Adrenal gland (tissue), 5 donors: Measurements from ENCODE around the gene CD2AP.

Source experiments
- POLR2A ChIP-seq, 2 donors: fragments of 450-650 bp; IDR thresholded peaks; one replicate each; pipeline ENCODE4 v1.6.1; 2017; ENCODE audit warnings: antibody characterized with exemption in 2 of 2, mild to moderate bottlenecking in 2 of 2, moderate library complexity in 1 of 2
- TF ChIP-seq, protein P1 (sequence below), 6 experiments: fragments of 450-650 bp in 4 of 6; fragments of 200-600 bp in 2 of 6; sonication (generic) in 1 of 6; IDR thresholded peaks; 1 replicate in 5 of 6; 2 replicates in 1 of 6; pipeline versions ENCODE4 v1.5.1 to v1.8.0; 2016 to 2021; ENCODE audit warnings: antibody characterized with exemption in 6 of 6, mild to moderate bottlenecking in 2 of 6, moderate library complexity in 1 of 6
- donor health status: DM: no; HTN: no; CAD: no.

DNA sequence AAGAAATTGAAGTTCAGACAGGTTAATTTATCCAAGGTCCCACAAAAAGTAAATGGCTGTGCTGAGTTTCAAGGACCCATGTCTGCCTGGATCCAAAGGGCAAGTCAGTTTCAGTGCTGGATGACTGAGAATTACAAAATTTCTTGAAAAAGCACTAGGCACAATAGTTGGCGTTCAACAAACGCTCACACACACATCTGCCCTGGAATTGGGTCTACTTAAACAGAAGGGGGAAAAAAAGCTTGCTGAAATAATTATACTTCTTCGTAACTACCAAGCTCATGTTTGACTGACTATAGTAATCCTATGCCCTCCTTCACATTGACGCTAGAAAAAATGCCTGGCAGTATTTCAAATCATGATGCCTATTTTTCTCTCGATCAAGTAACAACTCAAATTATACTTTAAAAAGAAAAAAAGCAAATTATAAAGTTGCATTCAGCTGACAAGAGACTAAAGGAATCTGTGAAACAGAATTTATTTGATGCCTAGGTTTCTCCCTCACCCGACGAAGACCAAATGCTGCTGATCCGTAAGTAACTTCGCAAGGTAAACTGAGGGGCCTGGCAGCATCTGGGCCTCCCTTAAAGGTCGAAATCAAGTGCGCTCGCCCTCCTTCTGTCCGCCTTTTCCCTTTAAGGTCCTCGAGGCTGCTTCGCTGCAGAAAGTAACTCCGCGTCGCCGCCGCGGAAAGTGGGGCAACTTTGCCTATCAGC is 650 bp upstream of the CD2AP start:
- TF ChIP-seq, protein P1, sequence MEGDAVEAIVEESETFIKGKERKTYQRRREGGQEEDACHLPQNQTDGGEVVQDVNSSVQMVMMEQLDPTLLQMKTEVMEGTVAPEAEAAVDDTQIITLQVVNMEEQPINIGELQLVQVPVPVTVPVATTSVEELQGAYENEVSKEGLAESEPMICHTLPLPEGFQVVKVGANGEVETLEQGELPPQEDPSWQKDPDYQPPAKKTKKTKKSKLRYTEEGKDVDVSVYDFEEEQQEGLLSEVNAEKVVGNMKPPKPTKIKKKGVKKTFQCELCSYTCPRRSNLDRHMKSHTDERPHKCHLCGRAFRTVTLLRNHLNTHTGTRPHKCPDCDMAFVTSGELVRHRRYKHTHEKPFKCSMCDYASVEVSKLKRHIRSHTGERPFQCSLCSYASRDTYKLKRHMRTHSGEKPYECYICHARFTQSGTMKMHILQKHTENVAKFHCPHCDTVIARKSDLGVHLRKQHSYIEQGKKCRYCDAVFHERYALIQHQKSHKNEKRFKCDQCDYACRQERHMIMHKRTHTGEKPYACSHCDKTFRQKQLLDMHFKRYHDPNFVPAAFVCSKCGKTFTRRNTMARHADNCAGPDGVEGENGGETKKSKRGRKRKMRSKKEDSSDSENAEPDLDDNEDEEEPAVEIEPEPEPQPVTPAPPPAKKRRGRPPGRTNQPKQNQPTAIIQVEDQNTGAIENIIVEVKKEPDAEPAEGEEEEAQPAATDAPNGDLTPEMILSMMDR (IDR thresholded peaks at IDR 0.05) = no peak
- no peak for TF ChIP-seq POLR2A (IDR thresholded peaks at IDR 0.05)
